Neuron (in vitro differentiated cells): Measurements from ENCODE around the gene SIRPA.

Experiments
- H2AFZ ChIP-seq: one replicate; pipeline ENCODE4 v1.6.1; 2013; ENCODE audit warnings: low read depth, mild to moderate bottlenecking, inconsistent platforms, low read length, moderate library complexity
- H3K27me3 ChIP-seq: one replicate; pipeline ENCODE4 v1.6.1; 2013; ENCODE audit warnings: low read length; ENCODE audit not compliant: insufficient read depth
- H3K36me3 ChIP-seq: one replicate; pipeline ENCODE4 v1.6.1; 2013; ENCODE audit warnings: low read length; ENCODE audit not compliant: insufficient read depth
- H3K4me1 ChIP-seq: one replicate; pipeline ENCODE4 v1.6.1; 2013; ENCODE audit warnings: low read length; ENCODE audit not compliant: insufficient read depth
- H3K4me3 ChIP-seq: 2 replicates; pipeline ENCODE4 v1.5.1; 2013; ENCODE audit warnings: mild to moderate bottlenecking, low read length, moderate library complexity
- H3K9me3 ChIP-seq: one replicate; pipeline ENCODE4 v1.6.1; 2013; ENCODE audit warnings: low read length

The SIRPA gene

GRCh38 chr20:1894951-1895673 is at the start of gene SIRPA:
Gene SIRPA, plus strand, starts transcription at chr20:1895407. Its CDS starts 41 bp downstream, at chr20:1895448.
- peak within 1 kb of the TSS; percentile 58 for H3K4me3 ChIP-seq
- H3K4me1 ChIP-seq: peaks cover 15% of the 10 kb centered on the region
- peak within 1 kb of the TSS; percentile 64 for H2AFZ ChIP-seq
- H3K36me3 ChIP-seq: no peaks in the 10 kb centered on the region
- H3K9me3 ChIP-seq: no peaks in the 10 kb centered on the region
- H3K27me3 ChIP-seq: peaks cover 25% of the 10 kb centered on the region

GRCh38 chr20:1845701-1846100 is 49.5 kb upstream of the SIRPA start:
- Histone ChIP-seq H3K36me3 (no peaks in the 10 kb centered on the region), H2AFZ (no peak overlapping the region), H3K4me1 (no peaks in the 10 kb centered on the region), H3K9me3 (no peaks in the 10 kb centered on the region), H3K27me3 (peaks cover 22% of the 10 kb centered on the region), H3K4me3 (no peak overlapping the region)

- Histone ChIP-seq H3K9me3 (no peaks in the 10 kb centered on the region), H3K4me1 (no peaks in the 10 kb centered on the region), H3K36me3 (no peaks in the 10 kb centered on the region), H3K4me3 (no peak overlapping the region), H3K27me3 (peaks cover 20% of the 10 kb centered on the region), H2AFZ (no peak overlapping the region)
Measured at GRCh38 chr20:1846341-1846740, 48.9 kb upstream of the SIRPA start.

- no peak overlapping the region for H2AFZ ChIP-seq
- no peaks in the 10 kb centered on the region for H3K36me3 ChIP-seq
- H3K4me1 ChIP-seq: no peaks in the 10 kb centered on the region
- H3K4me3 ChIP-seq: no peak overlapping the region
- H3K27me3 ChIP-seq: peaks cover 17% of the 10 kb centered on the region
- H3K9me3 ChIP-seq: no peaks in the 10 kb centered on the region
Measured at GRCh38 chr20:1846876-1847275, 48.3 kb upstream of the SIRPA start.

GRCh38 chr20:1847780-1848179 is 47.4 kb upstream of the SIRPA start:
- no peak overlapping the region for H3K4me3 ChIP-seq
- H2AFZ ChIP-seq: no peak overlapping the region
- no peaks in the 10 kb centered on the region for H3K36me3 ChIP-seq
- H3K9me3 ChIP-seq: no peaks in the 10 kb centered on the region
- H3K4me1 ChIP-seq: no peaks in the 10 kb centered on the region
- H3K27me3 ChIP-seq: peaks cover 14% of the 10 kb centered on the region

- Histone ChIP-seq H2AFZ (no peak overlapping the region), H3K36me3 (no peaks in the 10 kb centered on the region), H3K9me3 (no peaks in the 10 kb centered on the region), H3K4me1 (no peaks in the 10 kb centered on the region), H3K4me3 (no peak overlapping the region), H3K27me3 (peaks cover 14% of the 10 kb centered on the region)
Measured at GRCh38 chr20:1848373-1848772, 46.8 kb upstream of the SIRPA start.

- H3K4me3 ChIP-seq: no peak overlapping the region
- H3K4me1 ChIP-seq: no peaks in the 10 kb centered on the region
- H3K36me3 ChIP-seq: no peaks in the 10 kb centered on the region
- H2AFZ ChIP-seq: no peak overlapping the region
- no peaks in the 10 kb centered on the region for H3K9me3 ChIP-seq
- H3K27me3 ChIP-seq: peaks cover 4% of the 10 kb centered on the region
Measured at GRCh38 chr20:1851396-1851795, 43.8 kb upstream of the SIRPA start.

- H3K27me3 ChIP-seq: peaks cover 4% of the 10 kb centered on the region
- H3K9me3 ChIP-seq: no peaks in the 10 kb centered on the region
- no peaks in the 10 kb centered on the region for H3K36me3 ChIP-seq
- H3K4me1 ChIP-seq: no peaks in the 10 kb centered on the region
- H2AFZ ChIP-seq: no peak overlapping the region
- H3K4me3 ChIP-seq: no peak overlapping the region
Measured at GRCh38 chr20:1853473-1853872, 41.7 kb upstream of the SIRPA start.

GRCh38 chr20:1854246-1854645 is 41.0 kb upstream of the SIRPA start:
- H3K4me1 ChIP-seq: no peaks in the 10 kb centered on the region
- H3K36me3 ChIP-seq: no peaks in the 10 kb centered on the region
- H2AFZ ChIP-seq: no peak overlapping the region
- H3K9me3 ChIP-seq: no peaks in the 10 kb centered on the region
- peaks cover 4% of the 10 kb centered on the region for H3K27me3 ChIP-seq
- H3K4me3 ChIP-seq: no peak overlapping the region

GRCh38 chr20:1855109-1855508 is 40.1 kb upstream of the SIRPA start:
- Histone ChIP-seq H3K27me3 (peaks cover 4% of the 10 kb centered on the region), H3K36me3 (no peaks in the 10 kb centered on the region), H3K4me1 (no peaks in the 10 kb centered on the region), H2AFZ (no peak overlapping the region), H3K4me3 (no peak overlapping the region), H3K9me3 (no peaks in the 10 kb centered on the region)

GRCh38 chr20:1855690-1856089 is 39.5 kb upstream of the SIRPA start:
- no peaks in the 10 kb centered on the region for H3K9me3 ChIP-seq

GRCh38 chr20:1856424-1856823 is 38.8 kb upstream of the SIRPA start:
- Histone ChIP-seq H3K36me3 (no peaks in the 10 kb centered on the region), H3K4me3 (no peak overlapping the region), H2AFZ (no peak overlapping the region)

More at GRCh38 chr20:1855690-1856089, 39.5 kb upstream of the SIRPA start:
- H2AFZ ChIP-seq: no peak overlapping the region
- no peak overlapping the region for H3K4me3 ChIP-seq
- H3K27me3 ChIP-seq: peaks cover 4% of the 10 kb centered on the region
- no peaks in the 10 kb centered on the region for H3K36me3 ChIP-seq
- no peaks in the 10 kb centered on the region for H3K4me1 ChIP-seq

GRCh38 chr20:1857466-1857865 is 37.7 kb upstream of the SIRPA start:
- Histone ChIP-seq H2AFZ (no peak overlapping the region), H3K4me3 (no peak overlapping the region), H3K36me3 (no peaks in the 10 kb centered on the region), H3K27me3 (peaks cover 2% of the 10 kb centered on the region), H3K9me3 (no peaks in the 10 kb centered on the region), H3K4me1 (no peaks in the 10 kb centered on the region)

More at GRCh38 chr20:1856424-1856823, 38.8 kb upstream of the SIRPA start:
- no peaks in the 10 kb centered on the region for H3K4me1 ChIP-seq
- H3K9me3 ChIP-seq: no peaks in the 10 kb centered on the region
- H3K27me3 ChIP-seq: peaks cover under 1% of the 10 kb centered on the region

GRCh38 chr20:1858871-1859270 is 36.3 kb upstream of the SIRPA start:
- Histone ChIP-seq H3K9me3 (no peaks in the 10 kb centered on the region), H2AFZ (no peak overlapping the region), H3K36me3 (no peaks in the 10 kb centered on the region), H3K4me3 (no peak overlapping the region), H3K27me3 (peaks cover 2% of the 10 kb centered on the region), H3K4me1 (no peaks in the 10 kb centered on the region)
